Breast epithelium (tissue), 3 donors: ENCODE data around the gene CD300LB.

Experiments
- POLR2A ChIP-seq: fragments of 450-650 bp; IDR thresholded peaks from one replicate; pipeline ENCODE4 v1.6.1; 2016; ENCODE audit warnings: antibody characterized with exemption, mild to moderate bottlenecking, moderate library complexity
- TF ChIP-seq, protein P1 (sequence below), 3 donors: fragments of 450-650 bp; IDR thresholded peaks; one replicate each; pipeline ENCODE4 v1.5.1; 2016 to 2017; ENCODE audit warnings: antibody characterized with exemption in 3 of 3, mild to moderate bottlenecking in 3 of 3, moderate library complexity in 3 of 3

- TF ChIP-seq POLR2A = no peak
- TF ChIP-seq, protein P1, sequence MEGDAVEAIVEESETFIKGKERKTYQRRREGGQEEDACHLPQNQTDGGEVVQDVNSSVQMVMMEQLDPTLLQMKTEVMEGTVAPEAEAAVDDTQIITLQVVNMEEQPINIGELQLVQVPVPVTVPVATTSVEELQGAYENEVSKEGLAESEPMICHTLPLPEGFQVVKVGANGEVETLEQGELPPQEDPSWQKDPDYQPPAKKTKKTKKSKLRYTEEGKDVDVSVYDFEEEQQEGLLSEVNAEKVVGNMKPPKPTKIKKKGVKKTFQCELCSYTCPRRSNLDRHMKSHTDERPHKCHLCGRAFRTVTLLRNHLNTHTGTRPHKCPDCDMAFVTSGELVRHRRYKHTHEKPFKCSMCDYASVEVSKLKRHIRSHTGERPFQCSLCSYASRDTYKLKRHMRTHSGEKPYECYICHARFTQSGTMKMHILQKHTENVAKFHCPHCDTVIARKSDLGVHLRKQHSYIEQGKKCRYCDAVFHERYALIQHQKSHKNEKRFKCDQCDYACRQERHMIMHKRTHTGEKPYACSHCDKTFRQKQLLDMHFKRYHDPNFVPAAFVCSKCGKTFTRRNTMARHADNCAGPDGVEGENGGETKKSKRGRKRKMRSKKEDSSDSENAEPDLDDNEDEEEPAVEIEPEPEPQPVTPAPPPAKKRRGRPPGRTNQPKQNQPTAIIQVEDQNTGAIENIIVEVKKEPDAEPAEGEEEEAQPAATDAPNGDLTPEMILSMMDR (IDR thresholded peaks at IDR 0.05) = no peak
These were observed 59.9 kb downstream of the CD300LB start for GRCh38 chr17:74471341-74471740.
